CD4-positive, alpha-beta T cell treated with Interleukin-17A for 4 hours (primary cell): ENCODE data around the gene CASS4.
A peak's percentile ranks its signal among the peaks of the same experiment; 100 is the strongest.
"Not testable (repeated sequence)": the region's sequence is repeated elsewhere in the genome, so short reads cannot be mapped to it uniquely, and the experiment has no call there.

Experiments
- DNase-seq: peaks from one replicate; pipeline ENCODE4 v3.0.0-alpha.2; 2020; ENCODE audit warnings: mixed read lengths

Gene CASS4, protein sequence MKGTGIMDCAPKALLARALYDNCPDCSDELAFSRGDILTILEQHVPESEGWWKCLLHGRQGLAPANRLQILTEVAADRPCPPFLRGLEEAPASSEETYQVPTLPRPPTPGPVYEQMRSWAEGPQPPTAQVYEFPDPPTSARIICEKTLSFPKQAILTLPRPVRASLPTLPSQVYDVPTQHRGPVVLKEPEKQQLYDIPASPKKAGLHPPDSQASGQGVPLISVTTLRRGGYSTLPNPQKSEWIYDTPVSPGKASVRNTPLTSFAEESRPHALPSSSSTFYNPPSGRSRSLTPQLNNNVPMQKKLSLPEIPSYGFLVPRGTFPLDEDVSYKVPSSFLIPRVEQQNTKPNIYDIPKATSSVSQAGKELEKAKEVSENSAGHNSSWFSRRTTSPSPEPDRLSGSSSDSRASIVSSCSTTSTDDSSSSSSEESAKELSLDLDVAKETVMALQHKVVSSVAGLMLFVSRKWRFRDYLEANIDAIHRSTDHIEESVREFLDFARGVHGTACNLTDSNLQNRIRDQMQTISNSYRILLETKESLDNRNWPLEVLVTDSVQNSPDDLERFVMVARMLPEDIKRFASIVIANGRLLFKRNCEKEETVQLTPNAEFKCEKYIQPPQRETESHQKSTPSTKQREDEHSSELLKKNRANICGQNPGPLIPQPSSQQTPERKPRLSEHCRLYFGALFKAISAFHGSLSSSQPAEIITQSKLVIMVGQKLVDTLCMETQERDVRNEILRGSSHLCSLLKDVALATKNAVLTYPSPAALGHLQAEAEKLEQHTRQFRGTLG

DNA sequence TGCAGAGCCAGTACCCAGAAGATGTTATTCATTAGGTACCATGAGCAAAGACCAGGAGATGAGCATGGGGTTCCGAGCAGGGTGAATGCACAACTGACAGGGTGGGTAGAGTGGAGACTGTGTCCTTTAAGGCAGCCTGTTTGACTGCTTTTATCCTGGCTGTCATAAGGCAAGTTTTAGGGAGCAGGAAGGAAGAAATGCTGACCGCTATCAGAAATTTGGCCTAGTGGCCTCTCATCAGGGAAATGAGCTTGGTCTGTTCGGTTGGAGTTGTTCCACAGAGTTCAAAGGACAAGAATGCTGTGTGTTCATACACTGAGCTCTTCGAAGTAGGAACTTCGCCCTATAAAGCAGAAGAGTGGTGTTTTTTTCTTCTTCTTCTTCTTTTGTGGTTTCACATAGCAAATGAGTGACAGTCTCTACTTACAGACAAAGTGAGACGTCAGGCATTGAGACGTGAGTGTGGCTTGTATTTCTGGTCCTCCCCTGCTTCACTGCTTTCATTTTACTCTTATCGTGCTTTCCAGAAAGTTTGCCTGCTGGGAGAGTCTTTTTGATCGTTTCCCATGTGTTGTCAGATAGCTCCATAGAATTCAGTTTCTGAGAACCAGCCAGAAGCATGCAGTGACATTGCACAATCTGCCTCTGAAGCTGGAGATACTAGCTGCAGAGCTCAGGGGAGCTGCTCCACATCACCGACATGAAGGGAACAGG lies at the start of gene CASS4:
Gene CASS4 (plus strand): TSS at position 502 of the 714 bp plus-strand sequence. CDS start 199 bp downstream, at position 701.
- DNase-seq, result peak; percentile 54

DNA sequence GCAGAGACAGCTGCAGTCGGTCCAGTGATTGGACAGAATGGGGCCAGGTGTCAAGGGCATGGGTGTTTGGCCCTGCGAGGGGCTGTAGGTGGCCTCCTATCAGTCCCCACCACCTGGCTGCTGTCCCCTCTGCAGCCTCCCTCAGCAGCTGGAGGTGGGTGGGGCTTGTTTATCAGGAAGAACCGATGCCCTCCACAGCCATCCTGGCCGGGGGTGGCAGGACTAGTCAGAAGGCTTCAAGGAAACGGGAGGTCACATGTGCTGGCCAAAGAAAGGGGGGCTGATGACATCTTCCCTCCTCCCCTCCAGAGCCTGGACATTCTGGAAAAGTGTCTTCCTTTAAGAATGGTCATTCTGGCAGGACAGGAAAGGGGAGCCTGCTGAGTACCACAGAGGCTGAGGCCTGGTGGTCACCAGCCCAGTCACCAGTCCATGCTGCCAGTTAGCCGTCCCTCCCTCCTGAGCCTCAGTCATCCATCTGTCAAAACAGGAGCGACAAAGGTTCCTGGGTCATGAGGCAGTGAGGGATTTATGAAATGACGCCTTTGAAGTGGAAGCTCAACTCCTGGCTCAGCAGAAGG lies 49.1 kb upstream of the CASS4 start:
- no peak for DNase-seq

DNA sequence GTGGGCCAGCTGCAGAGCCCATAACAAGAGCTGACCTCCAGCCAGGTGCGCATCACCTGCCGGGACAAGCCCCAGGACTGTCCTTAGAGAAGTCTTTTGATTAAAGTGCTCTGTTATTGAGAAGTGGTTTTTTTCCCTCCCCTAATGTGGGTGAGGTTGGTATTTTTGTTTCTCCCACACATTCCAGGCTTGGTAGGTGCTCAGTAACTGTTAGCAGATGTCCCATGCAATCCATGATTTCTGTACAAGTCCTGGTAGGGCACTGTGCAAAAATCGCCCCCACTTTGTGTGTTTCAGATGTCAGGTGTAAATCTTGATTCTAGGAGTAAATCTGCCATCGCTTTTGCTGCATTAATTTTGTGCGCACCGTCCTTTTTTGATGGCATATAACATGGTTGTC lies 48.6 kb upstream of the CASS4 start:
- DNase-seq, result no peak

- no peak for DNase-seq
These were observed 43.5 kb upstream of the CASS4 start for GRCh38 chr20:56368351-56369134.

DNA sequence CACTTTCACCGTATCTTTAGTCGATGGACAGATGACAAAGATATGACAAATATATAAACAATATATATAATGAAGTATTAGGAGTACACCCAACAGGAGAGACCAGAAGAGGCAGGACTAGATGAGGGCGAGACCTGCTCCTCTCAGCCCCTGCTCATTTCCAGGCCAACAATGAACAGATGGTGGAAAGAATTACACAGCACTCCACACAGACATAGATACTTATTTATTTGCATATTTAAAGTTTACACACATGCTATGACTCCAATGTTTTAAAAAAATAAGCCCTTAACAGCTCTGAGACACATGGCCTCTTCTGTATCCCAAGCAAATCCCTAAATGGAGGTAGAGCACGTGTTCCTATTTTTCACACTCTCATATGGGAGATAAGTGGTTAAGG lies 42.9 kb upstream of the CASS4 start:
- DNase-seq, result no peak

DNA sequence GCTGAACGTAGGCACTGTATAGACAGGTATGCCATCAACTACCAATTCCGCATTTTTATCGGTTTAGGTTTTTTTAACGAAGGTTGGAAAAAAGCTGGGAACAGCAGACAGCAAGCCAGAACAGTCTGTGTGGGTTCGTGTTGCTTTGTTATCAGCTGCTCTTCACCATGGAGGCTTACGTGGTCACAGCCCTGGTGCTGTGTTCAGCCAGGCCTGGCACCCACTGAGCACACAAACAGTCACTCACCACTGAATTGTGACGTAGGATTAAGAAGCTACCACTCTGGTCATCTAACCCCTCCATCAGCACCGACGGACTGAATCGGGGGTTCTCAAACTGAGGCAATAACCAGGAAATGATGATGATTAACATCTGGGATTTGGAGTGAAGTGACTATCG lies 40.1 kb upstream of the CASS4 start:
- no peak for DNase-seq

DNA sequence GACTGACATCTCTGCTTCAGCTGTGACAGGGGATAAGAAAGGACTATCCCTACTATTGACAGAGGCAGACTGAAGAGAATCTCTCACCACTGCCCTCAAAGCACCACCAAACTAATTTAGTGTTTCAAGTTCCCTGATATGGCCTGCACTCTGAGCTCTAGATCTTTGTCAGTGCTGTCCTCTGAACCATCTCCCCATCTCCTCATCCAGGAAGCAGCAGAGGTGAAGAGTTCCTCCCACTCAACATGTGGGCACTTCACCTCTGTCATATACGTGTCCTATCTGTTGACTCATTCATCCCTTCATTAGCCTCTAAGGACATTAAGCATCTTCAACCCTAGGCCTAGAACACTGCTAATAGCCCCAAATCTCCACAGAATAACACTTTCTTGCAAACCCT lies 39.2 kb upstream of the CASS4 start:
- no peak for DNase-seq

DNA sequence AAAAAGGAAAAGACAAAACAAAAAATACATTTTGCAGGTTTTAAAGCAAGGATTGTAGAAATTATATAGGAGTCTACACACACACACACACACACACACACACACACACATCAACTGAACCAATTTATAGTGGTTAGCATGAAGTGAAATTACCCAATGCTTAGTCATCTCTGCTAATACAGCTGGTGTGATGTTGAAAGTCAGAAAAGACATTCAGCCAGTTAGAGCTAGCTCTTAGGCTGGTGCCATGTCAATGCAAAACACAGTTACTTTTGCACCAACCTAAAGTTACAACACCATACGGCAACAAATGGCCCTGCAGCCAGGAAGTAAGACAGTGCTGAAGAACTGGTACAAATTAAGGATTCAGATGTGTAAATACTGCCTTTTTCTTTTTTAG lies 38.1 kb upstream of the CASS4 start:
- no peak for DNase-seq

GRCh38 chr20:56376331-56376730 lies 35.7 kb upstream of the CASS4 start:
- no peak for DNase-seq

GRCh38 chr20:56378386-56378785 lies 33.7 kb upstream of the CASS4 start:
- no peak for DNase-seq

DNA sequence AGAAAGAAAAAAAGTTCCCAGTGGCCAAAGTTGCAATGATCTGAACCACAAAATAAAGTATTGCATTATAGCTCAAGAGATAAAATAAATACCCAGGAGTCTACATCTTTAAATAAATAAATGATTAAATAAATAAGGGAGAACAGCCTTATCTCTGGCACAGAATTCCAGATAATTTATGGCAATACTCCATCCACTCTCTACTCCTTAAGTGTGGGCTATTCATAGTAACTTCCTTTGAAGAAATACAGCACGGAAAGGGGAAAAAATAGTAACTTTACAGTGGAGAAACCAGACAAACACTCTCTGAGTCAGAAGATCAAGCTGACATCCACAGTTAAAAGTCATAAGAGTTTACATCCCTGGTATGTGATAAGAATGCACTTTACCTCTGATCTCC lies 31.7 kb upstream of the CASS4 start:
- no peak for DNase-seq

DNA sequence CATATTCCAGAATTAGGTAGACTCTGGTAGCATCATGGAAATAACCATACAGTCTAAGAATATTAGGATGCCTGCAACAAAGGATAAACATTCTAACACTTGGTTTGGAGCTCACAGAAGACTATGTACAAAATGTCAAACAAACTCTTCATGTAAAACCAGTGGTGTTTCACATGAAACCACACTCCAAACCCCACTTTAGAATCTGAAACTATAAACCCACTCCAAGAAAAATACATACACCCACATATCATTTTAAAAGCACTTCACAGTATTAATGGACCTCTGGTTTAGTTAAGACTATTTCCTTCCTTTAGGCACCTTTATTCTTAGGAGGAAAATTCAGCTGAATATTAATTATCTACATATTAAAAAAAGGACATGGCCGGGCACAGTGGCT lies 30.6 kb upstream of the CASS4 start:
- DNase-seq, result no peak

DNA sequence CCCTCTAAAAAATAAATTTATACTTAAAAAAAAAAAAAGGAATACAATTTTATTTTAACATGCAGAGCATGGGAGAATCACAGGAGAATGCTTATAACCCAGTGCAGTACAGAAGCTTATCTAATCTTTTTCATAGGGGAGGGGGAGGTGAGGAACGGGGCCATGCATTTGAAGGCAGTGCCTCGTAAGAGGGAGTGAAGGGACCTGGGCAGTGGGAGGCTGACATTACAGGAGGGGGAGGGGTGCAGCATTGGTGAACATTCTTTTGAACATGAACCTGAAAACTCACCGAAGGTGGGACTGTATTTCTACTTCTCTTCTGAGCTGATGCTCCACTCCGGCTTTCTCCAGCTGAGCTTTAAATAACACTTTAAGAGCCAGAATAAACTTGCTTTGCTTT lies 29.4 kb upstream of the CASS4 start:
- no peak for DNase-seq

DNA sequence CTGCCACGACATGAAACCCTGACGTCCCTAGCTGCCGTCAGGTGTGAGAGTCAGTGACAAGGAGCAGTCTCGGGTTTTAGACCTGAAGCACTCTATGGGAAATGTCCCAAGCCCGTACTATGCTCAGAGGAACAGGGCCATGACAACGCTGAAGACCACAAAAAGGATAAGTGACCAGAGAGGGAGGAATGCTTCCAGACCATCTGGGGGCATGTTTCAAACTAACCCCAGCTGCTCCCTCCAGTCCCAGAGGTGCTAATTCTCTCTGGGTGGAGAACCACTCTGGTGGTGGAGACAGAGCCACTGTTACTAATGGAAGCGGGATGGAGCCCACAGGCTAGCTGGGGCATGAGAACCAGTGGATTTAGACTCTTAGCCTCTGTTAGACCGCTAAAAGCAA lies 28.7 kb upstream of the CASS4 start:
- no peak for DNase-seq

- DNase-seq, result no peak
These were observed 26.9 kb upstream of the CASS4 start for GRCh38 chr20:56385130-56385529.

- DNase-seq, result no peak
These were observed 25.8 kb upstream of the CASS4 start for GRCh38 chr20:56386219-56386618.

DNA sequence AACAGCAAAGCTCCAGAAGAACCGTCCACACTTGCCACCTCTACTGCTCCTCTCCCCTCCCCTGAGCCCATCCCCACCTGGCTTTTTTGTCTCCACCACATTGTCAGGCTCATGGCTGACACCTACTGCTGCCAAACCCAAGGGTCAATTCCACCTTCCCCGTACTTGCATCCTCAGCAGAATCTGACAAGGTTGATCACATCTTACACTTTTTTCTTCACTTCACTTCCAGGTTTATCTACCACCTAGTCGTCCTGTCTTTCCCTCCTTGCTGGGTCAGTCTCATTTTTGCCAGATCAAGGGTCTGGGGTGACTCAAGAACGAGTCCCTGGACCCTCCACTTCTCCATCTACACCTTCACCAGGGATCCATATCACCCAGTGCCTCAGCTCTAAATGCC lies 23.2 kb upstream of the CASS4 start:
- DNase-seq, result no peak

- no peak for DNase-seq
These were observed 22.3 kb upstream of the CASS4 start for GRCh38 chr20:56389807-56390206.

- DNase-seq, result not testable (repeated sequence)
These were observed 21.7 kb upstream of the CASS4 start for GRCh38 chr20:56390396-56390795.

DNA sequence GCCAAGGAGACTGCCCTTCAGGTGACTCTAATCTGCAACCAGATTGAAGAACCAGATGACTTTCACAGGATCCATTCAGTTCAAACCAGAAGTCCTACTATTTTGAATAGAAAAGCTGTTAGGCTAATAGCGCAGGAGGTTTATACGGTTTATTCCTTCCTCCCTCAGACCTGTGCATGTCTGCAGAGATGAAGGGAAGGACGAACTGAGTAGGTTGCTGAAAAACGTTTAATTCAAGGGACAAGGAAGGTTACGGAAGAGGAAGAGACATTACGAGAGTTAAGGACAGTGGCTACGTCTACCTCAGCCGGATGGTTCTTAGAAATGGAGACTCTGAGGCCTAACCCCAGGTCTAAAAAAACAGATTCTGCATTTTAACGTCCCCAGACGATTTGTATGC lies 21.0 kb upstream of the CASS4 start:
- DNase-seq, result no peak

- DNase-seq, result no peak
These were observed 20.4 kb upstream of the CASS4 start for GRCh38 chr20:56391596-56392131.
